H4 (cell line): Measurements from ENCODE around the gene RFX5. TPM values are rescaled to one million over a fixed set of nuclear protein-coding genes. Genes with fewer than 3 reads are reported as not detected.
"Not testable (repeated sequence)": the region's sequence is repeated elsewhere in the genome, so short reads cannot be mapped to it uniquely, and the experiment has no call there.

Experiments used
- DNase-seq: peaks from one replicate; pipeline ENCODE4 v3.0.0-alpha.2; 2015; ENCODE audit warnings: low spot score
- total RNA-seq: library from RNA; depleted of rRNA; stranded (reverse); fragments of >200 nt; shearing (Covaris generic); gene quantifications from 2 replicates; pipeline ENCODE4 v1.2.3, GENCODE V29; 2014; rRNA removed

Gene RFX5
- 49.6 and 49.7 TPM in 2 replicates for total RNA-seq

GRCh38 chr1:151346769-151347522, at the start of gene RFX5:
Gene RFX5 (minus strand): TSS chr1:151347252. CDS start chr1:151346320, 932 bp downstream.
- peak; percentile 96 for DNase-seq

DNA sequence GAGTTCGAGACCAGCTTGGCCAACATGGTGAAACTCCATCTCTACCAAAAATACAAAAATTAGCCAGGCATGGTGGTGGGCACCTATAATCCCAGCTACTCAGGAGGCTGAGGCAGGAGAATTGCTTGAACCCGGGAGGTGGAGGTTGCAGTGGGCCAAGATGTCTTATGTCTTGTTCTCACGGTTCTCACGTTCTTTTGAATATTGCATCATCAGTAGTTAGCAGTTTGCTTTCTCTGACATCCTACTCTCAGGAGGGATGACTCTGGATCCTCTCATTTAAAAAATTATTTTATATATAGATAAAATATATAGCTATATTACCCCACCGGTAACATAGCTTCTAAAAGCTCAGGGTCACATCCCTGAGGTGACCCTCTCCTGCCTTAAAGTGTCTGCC, 49.2 kb upstream of the RFX5 start:
- DNase-seq: not testable (repeated sequence)

GRCh38 chr1:151393583-151393982, 46.5 kb upstream of the RFX5 start:
- no peak for DNase-seq

DNA sequence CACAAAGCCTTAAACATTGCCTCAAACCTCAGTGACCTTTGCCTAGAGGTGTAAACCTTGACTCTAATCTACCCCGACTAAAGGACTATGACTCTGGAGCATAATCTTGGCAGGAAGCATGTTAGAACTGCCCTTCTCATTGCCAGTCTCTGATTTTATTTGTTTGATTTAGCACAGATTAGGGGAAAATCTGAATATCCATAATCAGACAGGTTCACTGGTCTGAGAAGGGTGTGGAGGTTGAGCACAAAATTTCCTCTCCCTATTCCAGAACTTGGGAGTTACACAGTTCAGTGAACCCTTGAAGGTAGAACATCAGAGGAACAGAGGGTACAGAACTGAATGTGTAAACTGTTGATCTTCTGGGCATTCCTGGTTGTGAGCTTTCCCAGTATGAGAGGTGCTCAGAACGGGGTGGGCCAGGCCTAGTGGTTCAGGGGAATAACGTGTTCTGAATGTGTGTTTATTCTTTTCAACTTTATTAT, 44.1 kb upstream of the RFX5 start:
- DNase-seq: no peak

DNA sequence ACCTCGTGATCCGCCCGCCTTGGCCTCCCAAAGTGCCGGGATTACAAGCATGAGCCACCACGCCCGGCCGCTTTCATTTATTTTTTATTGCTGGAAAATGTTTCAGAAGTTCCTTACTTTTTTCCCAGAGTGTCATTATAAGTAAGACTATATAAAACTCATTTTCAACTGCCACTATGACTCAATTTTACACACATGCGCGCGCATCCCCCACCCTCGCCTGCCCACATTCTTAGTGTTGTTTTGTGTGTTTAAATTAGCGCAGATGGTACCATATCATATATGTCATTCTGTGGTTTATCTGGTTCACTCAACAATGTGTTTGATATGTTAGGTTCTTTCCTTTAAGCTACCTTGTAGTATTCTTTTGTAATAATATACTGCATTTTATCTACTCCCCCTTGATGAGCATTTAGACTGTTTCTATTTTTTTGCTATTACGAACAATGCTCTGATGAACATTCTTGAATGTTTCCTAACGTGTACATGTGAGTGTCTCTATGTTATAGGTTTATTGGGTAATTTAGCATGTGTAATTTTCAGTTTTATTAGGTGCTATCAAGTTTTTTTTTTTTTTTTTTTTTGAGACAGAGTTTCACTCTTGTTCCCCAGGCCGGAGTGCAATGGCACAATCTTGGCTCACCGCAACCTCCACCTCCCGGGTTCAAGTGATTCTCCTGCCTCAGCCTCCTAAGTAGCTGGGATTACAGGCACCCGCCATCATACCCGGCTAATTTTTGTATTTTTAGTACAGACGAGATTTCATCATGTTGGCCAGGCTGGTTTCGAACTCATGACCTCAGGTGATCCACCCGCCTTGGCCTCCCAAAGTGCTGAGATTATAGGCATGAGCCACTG, 43.4 kb upstream of the RFX5 start:
- not testable (repeated sequence) for DNase-seq

DNA sequence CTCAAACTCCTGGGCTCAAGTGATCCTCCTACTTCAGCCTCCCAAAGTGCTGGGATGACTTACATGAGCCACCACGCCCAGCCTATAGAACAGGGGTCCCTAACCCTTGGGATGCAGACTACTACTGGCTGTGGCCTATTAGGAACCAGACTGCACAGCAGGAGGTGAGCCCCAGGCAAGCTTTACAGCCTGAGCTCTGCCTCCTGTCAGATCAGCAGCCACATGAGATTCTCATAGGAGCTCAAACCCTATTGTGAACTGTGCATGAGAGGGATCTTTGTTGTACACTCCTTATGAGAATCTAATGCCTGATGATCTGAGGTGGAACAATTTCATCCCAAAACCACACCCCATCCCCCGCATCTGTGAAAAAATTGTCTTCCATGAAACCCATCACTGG, 39.0 kb upstream of the RFX5 start:
- no peak for DNase-seq

DNA sequence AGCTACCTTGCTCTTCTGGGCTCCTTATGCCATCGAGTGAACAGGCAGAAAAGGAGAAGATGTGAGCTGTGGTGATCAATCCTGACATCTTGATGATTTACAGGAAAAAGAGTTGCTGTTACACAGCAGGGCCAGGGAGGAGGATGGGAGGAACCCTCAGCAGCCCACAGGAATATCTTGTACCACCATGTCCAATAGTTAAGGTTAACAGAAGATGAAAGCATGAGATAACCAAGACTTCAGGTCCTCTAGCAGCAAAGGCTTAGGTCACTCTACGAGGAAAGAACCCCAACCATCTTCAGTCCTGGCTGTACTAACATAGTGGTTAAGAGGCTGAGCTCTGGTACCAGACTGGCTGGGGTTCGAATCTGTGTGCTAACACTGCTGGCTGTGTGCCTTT, 37.5 kb upstream of the RFX5 start:
- no peak for DNase-seq

- no peak for DNase-seq
Observed at GRCh38 chr1:151377150-151377884, 30.3 kb upstream of the RFX5 start.

DNA sequence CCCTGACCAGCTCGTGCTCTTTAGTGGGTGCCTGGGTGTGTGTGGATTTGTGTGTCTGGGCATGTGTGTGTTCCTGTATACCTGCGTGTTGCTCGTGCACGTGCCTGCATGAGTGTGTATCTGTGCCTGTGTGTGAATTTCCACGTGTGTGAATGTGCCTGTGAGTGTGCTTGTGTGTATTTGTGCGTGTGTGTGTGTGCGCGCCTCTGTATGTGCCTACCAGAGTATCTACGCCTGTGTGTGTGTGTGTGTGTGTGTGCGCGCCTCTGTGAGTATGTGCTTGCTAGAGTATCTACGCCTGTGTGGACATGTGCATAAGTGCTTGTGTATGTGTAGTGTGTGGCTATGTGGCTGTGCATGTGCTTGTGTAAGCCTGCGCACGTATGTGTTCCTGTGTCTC, 26.1 kb upstream of the RFX5 start:
- DNase-seq: no peak

- no peak for DNase-seq
Observed at GRCh38 chr1:151372058-151372934, 25.2 kb upstream of the RFX5 start, which contains the start of gene SELENBP1. Gene SELENBP1 (minus strand): TSS chr1:151372705. CDS start chr1:151372641, 64 bp downstream.

DNA sequence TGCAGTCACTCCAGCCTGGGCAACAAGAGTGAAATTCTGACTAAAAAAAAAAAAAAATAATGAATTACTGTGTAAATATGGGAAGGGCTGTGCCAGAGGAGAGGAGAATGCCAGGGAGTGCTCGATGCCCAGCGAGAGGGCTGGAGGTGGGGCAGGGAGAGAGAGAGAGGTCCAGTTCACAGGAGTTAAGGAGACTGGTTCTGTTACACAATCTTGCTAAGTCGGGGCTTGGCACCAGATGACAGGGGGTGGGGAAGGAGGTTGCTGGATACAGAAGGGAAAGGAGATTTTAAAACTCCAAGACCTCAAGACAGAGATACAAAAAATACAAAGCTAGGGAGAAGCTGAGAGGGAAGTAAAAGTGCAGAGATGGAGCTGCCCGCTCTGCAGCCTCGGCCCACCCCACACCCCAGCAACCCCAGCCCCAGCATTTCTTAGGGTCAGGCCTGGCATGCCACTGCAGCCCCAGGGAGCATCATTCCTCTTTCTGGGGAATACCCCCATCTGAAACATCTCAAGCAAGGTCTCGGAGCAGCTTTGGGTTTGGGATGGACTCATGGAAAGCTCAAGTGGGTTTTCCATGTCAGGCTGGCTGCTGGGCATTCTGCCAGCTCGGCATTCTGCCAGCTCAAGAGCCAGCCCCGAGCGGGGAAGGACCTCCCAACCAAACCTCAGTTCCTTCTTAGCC, 24.5 kb upstream of the RFX5 start:
- no peak for DNase-seq

GRCh38 chr1:151370211-151370911, 23.3 kb upstream of the RFX5 start:
- no peak for DNase-seq

DNA sequence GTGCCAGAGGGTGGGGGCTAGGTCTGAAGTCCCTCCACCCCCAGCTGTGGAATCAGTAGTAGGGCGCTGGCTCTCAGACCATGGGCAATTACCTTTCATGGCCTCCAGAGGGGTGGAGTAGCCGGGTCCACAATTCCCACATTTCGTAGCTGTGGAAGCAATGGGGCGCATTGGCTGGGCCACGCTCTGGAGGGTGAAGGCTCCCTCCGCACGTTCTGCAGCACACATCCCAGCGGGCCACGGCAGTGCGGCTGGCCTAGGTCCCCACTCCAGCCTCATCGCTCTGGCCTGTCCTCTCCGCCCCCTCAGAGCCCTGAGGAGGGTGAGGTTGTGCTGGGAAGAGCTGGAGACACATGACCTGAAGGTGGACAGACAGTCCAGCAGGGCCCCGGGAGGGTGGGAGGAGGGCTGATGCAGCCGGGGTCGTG, 22.6 kb upstream of the RFX5 start:
- DNase-seq: no peak

DNA sequence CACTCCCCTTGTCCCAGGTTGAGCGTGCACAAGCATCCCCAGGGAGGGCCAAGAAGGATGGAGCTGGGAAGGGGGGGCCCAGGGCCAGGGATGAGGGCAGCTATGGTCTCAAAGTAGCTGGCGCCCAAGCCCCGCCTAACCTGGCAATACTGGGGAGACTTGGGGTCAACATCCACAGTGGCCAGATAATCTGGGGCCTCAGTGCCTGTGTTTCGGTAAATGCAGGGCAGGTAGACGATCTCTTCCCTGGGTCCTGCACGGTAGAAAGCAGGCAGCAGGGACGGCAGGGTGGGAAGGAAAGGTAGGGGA, 22.2 kb upstream of the RFX5 start:
- DNase-seq: no peak

DNA sequence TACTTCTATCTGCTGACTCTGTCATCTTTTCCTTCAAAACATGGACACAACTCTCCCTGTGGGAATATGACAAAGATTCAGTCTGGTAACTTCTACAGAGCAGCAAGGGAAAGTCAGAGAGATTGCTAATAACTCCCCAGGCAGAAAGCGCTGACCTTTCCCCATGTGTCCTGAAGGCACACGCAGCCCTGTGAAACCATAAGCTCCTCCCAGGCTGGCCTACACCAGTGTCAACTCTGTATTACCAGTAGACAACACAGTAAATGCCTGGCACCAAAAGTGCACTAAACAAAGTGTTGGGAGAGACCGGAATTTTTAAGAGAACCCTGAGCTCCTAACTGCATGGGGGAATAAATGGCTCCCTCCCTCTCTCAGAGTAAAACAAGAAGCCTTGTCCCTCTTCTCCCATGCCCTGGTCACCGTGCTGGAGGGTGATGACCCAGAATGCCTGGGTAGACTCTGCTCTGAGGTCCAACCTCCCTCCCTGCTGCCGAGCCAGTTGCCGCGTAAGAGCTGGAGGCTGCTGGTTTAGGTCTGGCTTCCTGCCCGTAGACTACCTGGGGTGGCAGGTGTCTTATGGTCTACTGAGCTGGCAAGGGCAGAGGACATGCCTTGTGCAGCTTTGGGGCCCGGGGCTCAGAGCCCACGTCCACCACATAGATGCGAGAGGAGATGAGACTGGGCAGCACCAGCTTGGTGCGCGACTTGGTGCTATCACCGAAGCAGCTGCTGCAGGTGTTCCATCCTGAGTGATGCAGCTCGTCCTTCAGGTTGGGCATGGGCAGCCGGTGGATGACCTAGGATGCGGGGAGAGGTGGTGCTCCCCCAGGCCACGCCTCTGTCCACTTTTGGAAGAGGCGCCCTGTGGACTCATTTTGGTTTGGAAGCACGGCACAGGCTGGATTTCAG, 21.6 kb upstream of the RFX5 start:
- no peak for DNase-seq

GRCh38 chr1:151367658-151368392, 20.8 kb upstream of the RFX5 start:
- DNase-seq: no peak

GRCh38 chr1:151364996-151365395, 17.9 kb upstream of the RFX5 start:
- DNase-seq: no peak
